Retina (tissue), 1 donor: ENCODE data around the gene TREM2.

Experiments used
- DNase-seq: peaks from one replicate; pipeline ENCODE4 v3.0.0-alpha.2; 2016

The TREM2 gene

GRCh38 chr6:41182069-41183034, 19.4 kb upstream of the TREM2 start:
- no peak for DNase-seq

- no peak for DNase-seq
Measured at GRCh38 chr6:41181566-41181965, 18.6 kb upstream of the TREM2 start.

GRCh38 chr6:41179163-41179562, 16.2 kb upstream of the TREM2 start:
- no peak for DNase-seq

- no peak for DNase-seq
Measured at GRCh38 chr6:41177695-41178094, 14.8 kb upstream of the TREM2 start.

GRCh38 chr6:41177287-41177686, 14.4 kb upstream of the TREM2 start:
- DNase-seq = no peak

- DNase-seq = no peak
Measured at GRCh38 chr6:41176189-41176588, 13.3 kb upstream of the TREM2 start.

- DNase-seq = no peak
Measured at GRCh38 chr6:41175084-41175483, 12.2 kb upstream of the TREM2 start.

GRCh38 chr6:41174610-41175009, 11.7 kb upstream of the TREM2 start:
- DNase-seq = no peak

- DNase-seq = no peak
Measured at GRCh38 chr6:41171908-41172307, 9.0 kb upstream of the TREM2 start.

GRCh38 chr6:41170547-41171160, 7.7 kb upstream of the TREM2 start:
- no peak for DNase-seq

- DNase-seq = no peak
Measured at GRCh38 chr6:41167173-41167963, 4.5 kb upstream of the TREM2 start.

GRCh38 chr6:41164551-41165120, 1.7 kb upstream of the TREM2 start:
- DNase-seq = no peak

GRCh38 chr6:41163419-41163717, 452 bp upstream of the TREM2 start:
- DNase-seq = no peak

- DNase-seq = no peak
Measured at GRCh38 chr6:41161851-41162552, 914 bp downstream of the TREM2 start.

GRCh38 chr6:41161380-41161779, 1.5 kb downstream of the TREM2 start:
- no peak for DNase-seq

- DNase-seq = no peak
Measured at GRCh38 chr6:41160933-41161332, 2.0 kb downstream of the TREM2 start.

GRCh38 chr6:41159415-41160082, 3.4 kb downstream of the TREM2 start:
- no peak for DNase-seq

GRCh38 chr6:41157323-41157722, 5.6 kb downstream of the TREM2 start:
- no peak for DNase-seq

GRCh38 chr6:41156771-41157170, 6.1 kb downstream of the TREM2 start:
- DNase-seq = no peak

GRCh38 chr6:41156001-41156400, 6.9 kb downstream of the TREM2 start:
- no peak for DNase-seq

GRCh38 chr6:41155132-41155805, 7.6 kb downstream of the TREM2 start:
- no peak for DNase-seq
